Liver (tissue), 9 donors: ENCODE results near the gene RUNDC3A. TPM values are rescaled to one million over a fixed set of nuclear protein-coding genes. Genes with fewer than 3 reads are reported as not detected.

Experiments
- DNase-seq: peaks from one replicate; pipeline ENCODE4 v3.0.0-alpha.2; 2017; ENCODE audit warnings: low spot score
- H3K27ac ChIP-seq, 2 donors: one replicate each; pipeline ENCODE4 v1.7.0; 2013; ENCODE audit warnings: inconsistent platforms in 2 of 2, low read length in 2 of 2, control low read depth in 1 of 2, low read depth in 1 of 2, mild to moderate bottlenecking in 1 of 2
- H3K27me3 ChIP-seq, 4 donors: one replicate each; pipeline versions ENCODE4 v1.6.1 to v1.7.0; 2013; ENCODE audit warnings: low read length in 3 of 4, inconsistent platforms in 1 of 4, mild to moderate bottlenecking in 1 of 4, moderate library complexity in 1 of 4; ENCODE audit not compliant: control insufficient read depth in 4 of 4, insufficient read depth in 4 of 4
- H3K36me3 ChIP-seq, 4 donors: one replicate each; pipeline versions ENCODE4 v1.6.1 to v1.7.0; 2013; ENCODE audit warnings: low read length in 3 of 4, mild to moderate bottlenecking in 3 of 4, low read depth in 1 of 4, moderate library complexity in 1 of 4; ENCODE audit not compliant: control insufficient read depth in 4 of 4, insufficient read depth in 3 of 4
- H3K4me1 ChIP-seq, 4 donors: one replicate each; pipeline versions ENCODE4 v1.6.1 to v1.7.0; 2013; ENCODE audit warnings: low read length in 3 of 4, mild to moderate bottlenecking in 3 of 4, moderate library complexity in 1 of 4; ENCODE audit not compliant: control insufficient read depth in 4 of 4, insufficient read depth in 4 of 4
- H3K4me3 ChIP-seq, 3 donors: one replicate each; pipeline versions ENCODE4 v1.6.1 to v1.7.0; 2013; ENCODE audit warnings: low read length in 3 of 3, control low read depth in 1 of 3, low read depth in 1 of 3, mild to moderate bottlenecking in 1 of 3
- H3K9ac ChIP-seq, 2 donors: one replicate each; pipeline ENCODE4 v1.7.0; 2013; ENCODE audit warnings: low read length in 2 of 2, mild to moderate bottlenecking in 2 of 2, moderate library complexity in 2 of 2, control low read depth in 1 of 2, low read depth in 1 of 2
- H3K9me3 ChIP-seq, 4 donors: one replicate each; pipeline versions ENCODE4 v1.6.1 to v1.7.0; 2013; ENCODE audit warnings: low read length in 3 of 4; ENCODE audit not compliant: control insufficient read depth in 4 of 4
- ATF3 ChIP-seq: IDR thresholded peaks from 2 replicates; pipeline ENCODE4 v1.6.1; 2016; ENCODE audit warnings: antibody characterized with exemption
- EGR1 ChIP-seq, 2 donors: IDR thresholded peaks; 2 replicates each; pipeline ENCODE4 v1.6.1; 2016 to 2018; ENCODE audit warnings: antibody characterized with exemption in 2 of 2, low read depth in 2 of 2
- FOXA1 ChIP-seq: IDR thresholded peaks from 2 replicates; pipeline ENCODE4 v1.6.1; 2016; ENCODE audit warnings: antibody characterized with exemption
- FOXA2 ChIP-seq: IDR thresholded peaks from 2 replicates; pipeline ENCODE4 v1.6.1; 2016; ENCODE audit warnings: antibody characterized with exemption
- GABPA ChIP-seq, 2 donors: IDR thresholded peaks in 1 of 2; conservative IDR thresholded peaks in 1 of 2; 2 replicates each; pipeline ENCODE4 v1.6.1; 2016; ENCODE audit warnings: antibody characterized with exemption in 2 of 2, mild to moderate bottlenecking in 1 of 2, moderate library complexity in 1 of 2
- HNF4A ChIP-seq, 2 donors: conservative IDR thresholded peaks; 2 replicates each; pipeline ENCODE4 v1.6.1; 2016; ENCODE audit warnings: antibody characterized with exemption in 2 of 2, mild to moderate bottlenecking in 2 of 2
- HNF4G ChIP-seq: IDR thresholded peaks from 2 replicates; pipeline ENCODE4 v1.6.1; 2016; ENCODE audit warnings: antibody characterized with exemption
- JUND ChIP-seq, 2 donors: IDR thresholded peaks; 2 replicates each; pipeline ENCODE4 v1.6.1; 2016; ENCODE audit warnings: antibody characterized with exemption in 2 of 2
- MAX ChIP-seq: IDR thresholded peaks from 2 replicates; pipeline ENCODE4 v1.6.1; 2016; ENCODE audit warnings: antibody characterized with exemption
- NR2F2 ChIP-seq: IDR thresholded peaks from 2 replicates; pipeline ENCODE4 v1.6.1; 2016; ENCODE audit warnings: antibody characterized with exemption
- RAD21 ChIP-seq, 2 donors: IDR thresholded peaks; 2 replicates each; pipeline ENCODE4 v1.6.1; 2016; ENCODE audit warnings: antibody characterized with exemption in 2 of 2, mild to moderate bottlenecking in 2 of 2
- RXRA ChIP-seq, 2 donors: IDR thresholded peaks; 2 replicates each; pipeline ENCODE4 v1.6.1; 2017 to 2018; ENCODE audit warnings: antibody characterized with exemption in 2 of 2, mild to moderate bottlenecking in 1 of 2
- SP1 ChIP-seq: IDR thresholded peaks from 2 replicates; pipeline ENCODE4 v1.6.1; 2018; ENCODE audit warnings: antibody characterized with exemption, mild to moderate bottlenecking
- TAF1 ChIP-seq: conservative IDR thresholded peaks from 2 replicates; pipeline ENCODE4 v1.6.1; 2016; ENCODE audit warnings: antibody characterized with exemption, mild to moderate bottlenecking
- YY1 ChIP-seq: IDR thresholded peaks from 2 replicates; pipeline ENCODE4 v1.6.1; 2016; ENCODE audit warnings: antibody characterized with exemption, mild to moderate bottlenecking
- ZBTB33 ChIP-seq: IDR thresholded peaks from 2 replicates; pipeline ENCODE4 v1.6.1; 2016; ENCODE audit warnings: antibody characterized with exemption
- WGBS: extraction: QIAGEN DNeasy Blood & Tissue Kit; methylation state at CpG from one replicate; pipeline ENCODE4 v1.1.7; 2013; 5-methylcytosine and 5-hydroxymethylcytosine counted together
- polyA plus RNA-seq, 2 donors: library from polyadenylated mRNA; stranded (reverse) in 1 of 2; unstranded in 1 of 2; fragments of 200-250 nt in 1 of 2; fragments of >200 nt in 1 of 2; fragmentation: Nextera tagmentation in 1 of 2; extraction: Ambion mirVana in 1 of 2; gene quantifications; one replicate each; pipeline versions ENCODE4 v1.2.1 to v1.2.3, GENCODE V29; 2013 to 2015
- total RNA-seq, 2 donors: library from RNA; depleted of rRNA; stranded (reverse); fragments of >200 nt; gene quantifications; one replicate each; pipeline ENCODE4 v1.2.3, GENCODE V29; 2014
- donor health status: healthy.
- donor health status: healthy.
- donor health status: healthy.
- donor health status: healthy.
- donor health status: healthy.

RUNDC3A gene
- total and polyA plus RNA-seq, 4 donors: 0.05 to 17.0 (median 0.06) TPM; not detected in 1

GRCh38 chr17:44354582-44355561, 46.5 kb downstream of the RUNDC3A start:
- peak; percentile 62 for DNase-seq

GRCh38 chr17:44355642-44356099, 47.3 kb downstream of the RUNDC3A start:
- Histone ChIP-seq H3K4me1 (peaks cover 0 to 5% (median 0%) of the 10 kb centered on the region in 4 donors), H3K4me3 (no peak overlapping the region), H3K36me3 (peaks cover 4 to 23% (median 12%) of the 10 kb centered on the region in 4 donors), H3K27ac (no peak overlapping the region), H3K27me3 (no peaks in the 10 kb centered on the region), H3K9ac (no peak overlapping the region), H3K9me3 (no peaks in the 10 kb centered on the region)
- no peak for DNase-seq
- TF ChIP-seq JUND (IDR thresholded peaks at IDR 0.05): no peak
- TF ChIP-seq GABPA (IDR thresholded peaks at IDR 0.05 in 1 of 2, conservative IDR thresholded peaks at IDR 0.05 in 1 of 2): no peak
- no peak for TF ChIP-seq EGR1 (IDR thresholded peaks at IDR 0.05; ENCODE audit: low read depth in 2 of 2)
- no peak for TF ChIP-seq ATF3
- TF ChIP-seq YY1: no peak
- TF ChIP-seq RXRA (IDR thresholded peaks at IDR 0.05): no peak
- no peak for TF ChIP-seq RAD21 (IDR thresholded peaks at IDR 0.05)
- TF ChIP-seq NR2F2: no peak
- TF ChIP-seq SP1: no peak
- no peak for TF ChIP-seq FOXA2
- no peak for TF ChIP-seq HNF4A (conservative IDR thresholded peaks at IDR 0.05)
- TF ChIP-seq MAX: no peak
- no peak for TF ChIP-seq FOXA1
- WGBS: 89% methylated on average over 17 of the region's 17 CpGs

More at GRCh38 chr17:44354582-44355561, 46.5 kb downstream of the RUNDC3A start:
- TF ChIP-seq RAD21 (IDR thresholded peaks at IDR 0.05) (peak in 1 of 2 donors; percentile 23), GABPA (IDR thresholded peaks at IDR 0.05 in 1 of 2, conservative IDR thresholded peaks at IDR 0.05 in 1 of 2) (no peak)
- Histone ChIP-seq H3K36me3 (peaks cover 4 to 26% (median 13%) of the 10 kb centered on the region in 4 donors), H3K4me1 (peaks cover 0 to 5% (median 0%) of the 10 kb centered on the region in 4 donors), H3K27me3 (no peaks in the 10 kb centered on the region), H3K4me3 (no peak overlapping the region), H3K9ac (no peak overlapping the region), H3K27ac (no peak overlapping the region), H3K9me3 (no peaks in the 10 kb centered on the region)
- 50% methylated on average over 77 of the region's 77 CpGs for WGBS

GRCh38 chr17:44356241-44356640, 47.8 kb downstream of the RUNDC3A start:
- Histone ChIP-seq H3K9ac (no peak overlapping the region), H3K4me3 (no peak overlapping the region), H3K4me1 (peaks cover 0 to 5% (median 0%) of the 10 kb centered on the region in 4 donors), H3K36me3 (peaks cover 4 to 18% (median 9%) of the 10 kb centered on the region in 4 donors), H3K9me3 (no peaks in the 10 kb centered on the region), H3K27me3 (no peaks in the 10 kb centered on the region), H3K27ac (no peak overlapping the region)
- DNase-seq: no peak
- WGBS: 85% methylated on average over 11 of the region's 11 CpGs
- no peak for TF ChIP-seq GABPA (IDR thresholded peaks at IDR 0.05 in 1 of 2, conservative IDR thresholded peaks at IDR 0.05 in 1 of 2)
- TF ChIP-seq RXRA (IDR thresholded peaks at IDR 0.05): no peak
- TF ChIP-seq JUND (IDR thresholded peaks at IDR 0.05): no peak
- no peak for TF ChIP-seq MAX
- no peak for TF ChIP-seq RAD21 (IDR thresholded peaks at IDR 0.05)
- TF ChIP-seq HNF4G: no peak
- no peak for TF ChIP-seq ZBTB33
- TF ChIP-seq HNF4A (conservative IDR thresholded peaks at IDR 0.05): no peak
- no peak for TF ChIP-seq EGR1 (IDR thresholded peaks at IDR 0.05; ENCODE audit: low read depth in 2 of 2)
- no peak for TF ChIP-seq TAF1
